GM12875 (cell line): Measurements from ENCODE around the gene SIDT1.

Experiments used
- H3K4me3 ChIP-seq: one replicate; pipeline ENCODE4 v1.5.1; 2011; ENCODE audit warnings: low read depth, low read length, control low read depth
- TF ChIP-seq, protein P1 (sequence below): IDR thresholded peaks from 2 replicates; pipeline ENCODE4 v1.5.1; 2011; ENCODE audit warnings: low read depth, mild to moderate bottlenecking, control low read depth, inconsistent platforms, low read length, moderate library complexity, borderline replicate concordance; ENCODE audit not compliant: insufficient read depth

Gene SIDT1

DNA sequence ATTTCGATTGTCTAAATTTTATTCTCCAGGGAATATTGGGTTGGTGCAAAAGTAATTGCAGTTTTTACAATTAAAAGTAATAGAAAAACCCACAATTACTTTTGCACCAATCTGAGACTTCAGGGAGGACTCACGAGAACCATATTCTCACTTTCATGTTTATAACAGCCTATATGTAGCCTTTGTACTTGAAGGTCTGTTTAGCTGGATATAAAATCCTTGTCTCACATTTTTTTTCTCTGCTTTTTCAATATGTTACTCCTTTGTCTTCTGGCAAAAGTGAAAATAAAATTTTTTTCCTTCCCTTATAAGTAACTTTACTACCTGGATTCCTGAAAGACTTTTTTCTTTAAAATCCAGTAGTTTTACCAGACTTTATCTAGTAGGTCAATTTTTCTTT, 9.2 kb downstream of the SIDT1 start:
- no peak overlapping the region for H3K4me3 ChIP-seq
- TF ChIP-seq, protein P1, sequence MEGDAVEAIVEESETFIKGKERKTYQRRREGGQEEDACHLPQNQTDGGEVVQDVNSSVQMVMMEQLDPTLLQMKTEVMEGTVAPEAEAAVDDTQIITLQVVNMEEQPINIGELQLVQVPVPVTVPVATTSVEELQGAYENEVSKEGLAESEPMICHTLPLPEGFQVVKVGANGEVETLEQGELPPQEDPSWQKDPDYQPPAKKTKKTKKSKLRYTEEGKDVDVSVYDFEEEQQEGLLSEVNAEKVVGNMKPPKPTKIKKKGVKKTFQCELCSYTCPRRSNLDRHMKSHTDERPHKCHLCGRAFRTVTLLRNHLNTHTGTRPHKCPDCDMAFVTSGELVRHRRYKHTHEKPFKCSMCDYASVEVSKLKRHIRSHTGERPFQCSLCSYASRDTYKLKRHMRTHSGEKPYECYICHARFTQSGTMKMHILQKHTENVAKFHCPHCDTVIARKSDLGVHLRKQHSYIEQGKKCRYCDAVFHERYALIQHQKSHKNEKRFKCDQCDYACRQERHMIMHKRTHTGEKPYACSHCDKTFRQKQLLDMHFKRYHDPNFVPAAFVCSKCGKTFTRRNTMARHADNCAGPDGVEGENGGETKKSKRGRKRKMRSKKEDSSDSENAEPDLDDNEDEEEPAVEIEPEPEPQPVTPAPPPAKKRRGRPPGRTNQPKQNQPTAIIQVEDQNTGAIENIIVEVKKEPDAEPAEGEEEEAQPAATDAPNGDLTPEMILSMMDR, result no peak

DNA sequence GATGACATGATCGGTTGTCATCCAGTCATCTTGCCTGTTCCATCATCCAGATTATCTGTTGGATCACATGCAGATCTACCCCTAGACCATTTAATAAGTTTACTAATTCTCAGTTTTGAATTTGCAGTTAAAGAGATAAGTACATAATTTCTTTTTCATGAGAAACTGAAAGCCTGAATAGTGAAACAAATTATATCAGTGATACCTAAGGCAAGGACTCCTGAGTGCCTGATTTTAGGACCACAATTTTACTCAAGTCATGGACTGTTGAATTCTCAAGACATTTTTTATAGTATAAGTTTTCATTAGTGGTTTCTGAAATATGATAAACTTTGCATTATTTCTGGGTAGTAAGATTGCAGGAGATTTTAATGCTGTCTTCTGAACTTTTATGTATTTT, 13.2 kb downstream of the SIDT1 start:
- TF ChIP-seq, protein P1, result no peak
- no peak overlapping the region for H3K4me3 ChIP-seq

DNA sequence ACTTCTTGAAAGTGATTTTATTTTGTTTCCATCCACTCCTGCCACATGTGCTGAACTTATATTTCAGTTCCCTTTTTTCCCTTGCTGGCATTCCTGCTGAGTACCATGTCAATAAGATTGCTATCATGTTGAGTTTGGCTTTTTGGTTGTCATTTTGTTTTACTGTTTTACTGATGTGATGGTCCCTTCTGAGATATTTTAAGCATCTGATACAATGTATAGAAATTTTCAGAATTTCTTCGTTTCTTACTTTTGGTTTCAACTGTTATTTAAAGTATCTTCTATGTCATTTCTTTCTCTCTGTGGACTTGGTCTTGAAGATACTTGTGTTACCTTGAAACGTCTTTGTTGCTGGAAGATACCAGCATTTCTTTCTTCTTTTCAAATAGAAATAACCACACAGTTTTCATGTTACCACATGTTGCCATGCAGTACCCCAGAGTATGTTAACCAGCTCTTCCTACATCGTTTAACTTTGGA, 14.1 kb downstream of the SIDT1 start:
- TF ChIP-seq, protein P1, result no peak

DNA sequence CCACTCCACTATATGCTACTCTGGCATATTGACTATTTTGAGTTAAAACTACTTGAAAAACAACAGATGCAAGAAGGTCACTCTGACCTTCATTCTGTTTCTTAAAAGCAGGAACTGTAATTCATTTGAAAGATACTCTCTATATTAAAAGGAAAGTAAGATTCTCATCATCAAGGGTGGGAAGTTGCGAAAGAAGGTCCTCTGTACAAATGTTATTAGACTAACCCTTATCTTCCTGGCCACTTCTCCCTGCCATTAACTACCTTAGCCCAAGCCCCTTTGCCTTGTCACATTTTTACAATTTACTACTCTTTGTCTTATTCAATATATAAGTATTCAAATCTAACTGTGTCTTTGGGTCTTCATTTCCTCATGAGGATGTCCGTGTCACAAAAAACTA, 16.1 kb downstream of the SIDT1 start:
- no peak overlapping the region for H3K4me3 ChIP-seq
- TF ChIP-seq, protein P1, result no peak

More for the DNA sequence above, 14.1 kb downstream of the SIDT1 start:
- H3K4me3 ChIP-seq, result no peak overlapping the region

DNA sequence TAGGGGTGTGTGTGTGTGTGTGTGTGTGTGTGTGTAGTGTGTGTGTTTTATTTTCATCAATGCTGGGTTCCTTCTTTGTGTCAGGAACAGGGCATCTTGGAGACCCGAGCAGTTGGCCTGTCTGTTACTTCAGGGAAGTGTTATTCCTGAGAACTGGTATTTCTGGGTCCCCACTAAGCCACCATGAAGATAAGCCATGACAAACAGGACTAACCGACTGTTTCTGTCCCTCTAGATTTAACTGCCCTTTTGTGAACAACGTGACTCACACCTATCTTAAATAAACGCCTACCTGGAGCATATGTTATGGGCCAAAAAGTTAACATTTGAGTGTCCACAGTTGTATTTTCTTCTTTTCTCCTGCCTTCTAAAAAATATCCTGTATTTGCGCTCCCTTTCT, 19.5 kb downstream of the SIDT1 start:
- no peak overlapping the region for H3K4me3 ChIP-seq
- TF ChIP-seq, protein P1, result no peak

DNA sequence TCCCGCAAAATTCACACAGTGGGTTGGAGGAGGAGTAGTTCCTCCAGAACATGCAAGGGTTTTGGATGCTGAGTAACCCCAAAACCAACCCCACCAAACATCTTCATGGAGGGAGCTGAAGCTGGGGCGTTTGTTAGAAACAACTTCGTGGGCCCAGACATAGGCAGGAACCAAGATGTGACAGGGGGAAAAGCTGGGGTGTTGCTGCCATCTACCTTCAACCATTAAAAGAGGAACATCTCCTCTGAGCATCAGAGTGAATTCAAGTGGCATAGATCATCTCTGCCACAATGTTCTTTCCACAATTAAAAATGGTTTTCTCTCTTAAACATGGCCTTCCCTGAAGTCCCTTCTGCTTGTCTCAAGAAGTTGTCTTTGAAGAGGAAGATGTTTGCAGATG, 20.5 kb downstream of the SIDT1 start:
- TF ChIP-seq, protein P1, result peak; percentile 29; the same call in 1 of the 2 replicates
- H3K4me3 ChIP-seq, result no peak overlapping the region

DNA sequence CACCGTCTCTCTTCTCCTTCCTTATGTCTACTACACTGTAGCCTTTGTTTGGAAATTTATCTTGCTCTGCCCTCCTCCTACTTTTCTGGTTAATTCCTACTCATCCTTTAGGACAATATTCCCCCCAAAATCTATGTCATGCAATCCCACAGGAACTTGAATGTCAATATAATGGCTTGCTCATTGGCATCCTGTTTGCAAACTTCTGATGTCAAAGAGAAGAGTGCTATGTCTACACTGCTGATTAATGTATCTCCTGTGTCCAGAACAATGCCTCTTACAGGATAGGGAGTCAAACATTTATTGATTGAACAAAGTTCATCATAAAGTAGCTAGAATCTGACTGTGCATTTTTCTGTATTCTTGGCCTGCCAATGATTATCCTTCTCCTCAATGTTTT, 22.8 kb downstream of the SIDT1 start:
- no peak overlapping the region for H3K4me3 ChIP-seq
- TF ChIP-seq, protein P1, result no peak
